ENCODE data around the gene LTBP3. TPM values are rescaled to one million over a fixed set of nuclear protein-coding genes. Genes with fewer than 3 reads are reported as not detected.

LTBP3 gene
- total RNA-seq, 6 donors from 2014 or later = 99.9 to 479 (median 131) TPM

GRCh38 chr11:65498042-65498726 is 60.0 kb downstream of the LTBP3 start:
- ATAC-seq (ENCODE audit: low FRiP score in 2 of 2) (peak; percentile 45 to 50), DNase-seq (peak; percentile 67 to 84)
- Histone ChIP-seq H3K27ac (peak overlapping the region; percentile 98 to 99 (median 98)), H3K36me3 (peaks cover 5 to 28% (median 11%) of the 10 kb centered on the region in 4 donors), H3K4me3 (peak overlapping the region; percentile 59 to 72 (median 66)), H3K9me3 (no peaks in the 10 kb centered on the region), H3K27me3 (no peaks in the 10 kb centered on the region), H3K4me1 (peaks cover 36 to 39% (median 37%) of the 10 kb centered on the region in 4 donors)
- TF ChIP-seq POLR2AphosphoS5 (IDR thresholded peaks at IDR 0.05) (peak in 1 of 2 donors; percentile 10), EP300 (IDR thresholded peaks at IDR 0.05) (no peak)
- TF ChIP-seq, protein P1, sequence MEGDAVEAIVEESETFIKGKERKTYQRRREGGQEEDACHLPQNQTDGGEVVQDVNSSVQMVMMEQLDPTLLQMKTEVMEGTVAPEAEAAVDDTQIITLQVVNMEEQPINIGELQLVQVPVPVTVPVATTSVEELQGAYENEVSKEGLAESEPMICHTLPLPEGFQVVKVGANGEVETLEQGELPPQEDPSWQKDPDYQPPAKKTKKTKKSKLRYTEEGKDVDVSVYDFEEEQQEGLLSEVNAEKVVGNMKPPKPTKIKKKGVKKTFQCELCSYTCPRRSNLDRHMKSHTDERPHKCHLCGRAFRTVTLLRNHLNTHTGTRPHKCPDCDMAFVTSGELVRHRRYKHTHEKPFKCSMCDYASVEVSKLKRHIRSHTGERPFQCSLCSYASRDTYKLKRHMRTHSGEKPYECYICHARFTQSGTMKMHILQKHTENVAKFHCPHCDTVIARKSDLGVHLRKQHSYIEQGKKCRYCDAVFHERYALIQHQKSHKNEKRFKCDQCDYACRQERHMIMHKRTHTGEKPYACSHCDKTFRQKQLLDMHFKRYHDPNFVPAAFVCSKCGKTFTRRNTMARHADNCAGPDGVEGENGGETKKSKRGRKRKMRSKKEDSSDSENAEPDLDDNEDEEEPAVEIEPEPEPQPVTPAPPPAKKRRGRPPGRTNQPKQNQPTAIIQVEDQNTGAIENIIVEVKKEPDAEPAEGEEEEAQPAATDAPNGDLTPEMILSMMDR (IDR thresholded peaks at IDR 0.05) = peak in 1 of 6 experiments; percentile 2
- 1 to 3% methylated on average over 21 to 24 of the region's 24 CpGs for WGBS, 2 donors

DNA sequence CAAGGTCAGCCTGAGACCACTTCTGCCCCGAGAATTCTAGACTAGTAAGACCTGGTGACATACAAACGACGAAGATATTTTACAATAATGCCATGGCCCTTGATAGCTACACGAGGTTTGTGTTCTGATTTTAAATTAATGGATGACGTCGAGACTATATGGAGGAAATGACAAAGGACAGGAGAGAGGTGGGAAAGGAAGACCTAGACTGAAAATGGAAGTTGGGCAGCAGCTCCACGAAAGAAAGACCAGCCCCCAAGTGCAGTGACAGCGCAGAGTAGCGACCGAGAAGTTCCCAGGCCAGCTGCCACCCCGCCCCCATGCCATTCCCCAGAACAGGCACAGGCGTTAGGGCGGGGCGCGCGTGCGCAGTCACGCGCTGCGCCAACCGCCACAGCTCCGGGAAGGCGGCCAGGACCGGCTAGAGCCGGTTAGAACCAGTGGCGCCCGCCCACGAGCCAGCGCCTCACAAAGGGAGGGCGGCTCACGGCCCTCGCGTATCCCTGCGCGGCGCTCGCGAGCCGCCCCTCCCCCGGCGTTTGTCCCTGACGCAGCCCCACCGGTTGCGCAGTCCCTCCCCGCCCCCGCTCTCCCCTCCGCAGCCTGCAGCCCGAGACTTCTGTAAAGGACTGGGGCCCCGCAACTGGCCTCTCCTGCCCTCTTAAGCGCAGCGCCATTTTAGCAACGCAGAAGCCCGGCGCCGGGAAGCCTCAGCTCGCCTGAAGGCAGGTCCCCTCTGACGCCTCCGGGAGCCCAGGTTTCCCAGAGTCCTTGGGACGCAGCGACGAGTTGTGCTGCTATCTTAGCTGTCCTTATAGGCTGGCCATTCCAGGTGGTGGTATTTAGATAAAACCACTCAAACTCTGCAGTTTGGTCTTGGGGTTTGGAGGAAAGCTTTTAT is 60.8 kb downstream of the LTBP3 start:
- Histone ChIP-seq H3K27ac (peak overlapping the region; percentile 98 to 99 (median 98)), H3K9me3 (no peaks in the 10 kb centered on the region), H3K4me3 (peak overlapping the region; percentile 59 to 72 (median 66)), H3K36me3 (peaks cover 0 to 20% (median 4%) of the 10 kb centered on the region in 4 donors), H3K4me1 (peaks cover 44 to 47% (median 45%) of the 10 kb centered on the region in 4 donors), H3K27me3 (no peaks in the 10 kb centered on the region)
- TF ChIP-seq EP300 (IDR thresholded peaks at IDR 0.05) (peak; percentile 65 to 100 (median 94)), POLR2AphosphoS5 (IDR thresholded peaks at IDR 0.05) (peak in 1 of 2 donors; percentile 99), POLR2A (IDR thresholded peaks at IDR 0.05) (peak; percentile 30 to 96 (median 79))
- TF ChIP-seq, protein P1 (IDR thresholded peaks at IDR 0.05) = peak in 3 of 6 experiments; percentile 7 to 49 (median 11)
- 0% methylated on average over 24 to 31 of the region's 61 CpGs for WGBS, 2 donors
- peak; percentile 90 to 96 for ATAC-seq (ENCODE audit: low FRiP score in 2 of 2)
- peak; percentile 98 to 100 for DNase-seq

DNA sequence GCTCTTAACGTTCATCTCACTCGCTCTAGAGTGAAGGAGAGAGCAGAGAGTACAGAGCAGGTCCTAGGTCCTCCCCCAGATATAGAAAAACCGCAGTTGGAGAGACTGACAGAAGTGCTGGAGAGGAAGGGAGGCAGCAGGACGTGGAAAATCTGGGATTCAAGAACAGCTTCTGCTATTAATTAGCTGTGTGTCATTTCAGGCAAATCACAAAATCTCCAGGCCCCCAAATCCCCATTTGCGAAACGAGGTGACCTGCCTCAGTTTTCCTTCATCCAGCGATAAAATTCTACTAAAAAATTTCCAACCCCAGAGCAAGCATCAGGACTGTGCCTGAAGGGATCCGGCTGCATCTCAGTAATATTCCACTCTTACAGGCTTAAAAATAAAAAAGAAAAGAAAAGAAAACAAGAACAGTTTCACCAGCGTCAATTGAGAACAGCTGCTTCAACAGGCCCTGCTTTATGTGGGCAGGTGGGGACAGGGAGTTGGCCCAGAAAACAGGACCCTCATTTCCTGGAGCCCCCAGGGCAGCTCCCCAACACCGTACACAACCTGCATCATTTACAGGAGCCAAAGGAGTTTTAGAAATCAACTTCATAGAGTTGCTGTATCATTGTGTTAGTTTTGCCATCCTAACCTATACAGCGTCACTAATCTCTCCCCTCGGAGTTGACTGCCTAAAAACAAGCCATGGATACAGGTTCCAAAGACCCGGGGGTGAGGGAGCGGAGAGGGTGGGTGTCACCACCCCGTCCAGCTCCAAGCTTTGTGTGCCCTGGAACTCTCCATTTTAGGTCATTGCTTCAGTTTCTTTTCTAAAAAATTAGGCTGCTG is 61.6 kb downstream of the LTBP3 start:
- WGBS, 2 donors = 30 to 36% methylated on average over 15 of the region's 15 CpGs
- Histone ChIP-seq H3K36me3 (peaks cover 0 to 11% (median under 1%) of the 10 kb centered on the region in 4 donors), H3K4me3 (peak overlapping the region in 3 of 4 donors; percentile 65 to 72 (median 67)), H3K9me3 (no peaks in the 10 kb centered on the region), H3K4me1 (peaks cover 53 to 56% (median 54%) of the 10 kb centered on the region in 4 donors), H3K27me3 (no peaks in the 10 kb centered on the region), H3K27ac (peak overlapping the region; percentile 98 to 99 (median 98))
- no peak for DNase-seq
- TF ChIP-seq POLR2A (IDR thresholded peaks at IDR 0.05) (no peak), POLR2AphosphoS5 (IDR thresholded peaks at IDR 0.05) (no peak), EP300 (IDR thresholded peaks at IDR 0.05) (no peak)
- TF ChIP-seq, protein P1 (IDR thresholded peaks at IDR 0.05) = no peak
- no peak for ATAC-seq (ENCODE audit: low FRiP score in 2 of 2)

- peak in 1 of 2 donors; percentile 91 for DNase-seq
- Histone ChIP-seq H3K4me1 (peaks cover 82 to 85% (median 83%) of the 10 kb centered on the region in 4 donors), H3K36me3 (no peaks in the 10 kb centered on the region), H3K4me3 (no peak overlapping the region), H3K9me3 (no peaks in the 10 kb centered on the region), H3K27ac (peak overlapping the region; percentile 90 to 99 (median 96)), H3K27me3 (no peaks in the 10 kb centered on the region)
- TF ChIP-seq POLR2A (IDR thresholded peaks at IDR 0.05) (peak in 3 of 4 donors; percentile 26 to 68 (median 41)), POLR2AphosphoS5 (IDR thresholded peaks at IDR 0.05) (peak; percentile 80 to 91), EP300 (IDR thresholded peaks at IDR 0.05) (peak in 2 of 4 donors; percentile 39 to 87)
- TF ChIP-seq, protein P1 (IDR thresholded peaks at IDR 0.05) = no peak
- ATAC-seq (ENCODE audit: low FRiP score in 2 of 2) = peak; percentile 20 to 32
- WGBS, 2 donors = 49 to 57% methylated on average over 12 of the region's 12 CpGs
Observed at GRCh38 chr11:65493367-65494176, 64.6 kb downstream of the LTBP3 start.
